SH-SY5Y (cell line): ENCODE measurements around the gene CES2.

Experiments used
- GATA2 ChIP-seq: IDR thresholded peaks from 2 replicates; pipeline ENCODE4 v1.6.1; 2011; ENCODE audit warnings: mild to moderate bottlenecking, low read depth, low read length
- GATA3 ChIP-seq: IDR thresholded peaks from 2 replicates; pipeline ENCODE4 v1.6.1; 2011; ENCODE audit warnings: low read depth, mild to moderate bottlenecking, low read length, moderate library complexity

DNA sequence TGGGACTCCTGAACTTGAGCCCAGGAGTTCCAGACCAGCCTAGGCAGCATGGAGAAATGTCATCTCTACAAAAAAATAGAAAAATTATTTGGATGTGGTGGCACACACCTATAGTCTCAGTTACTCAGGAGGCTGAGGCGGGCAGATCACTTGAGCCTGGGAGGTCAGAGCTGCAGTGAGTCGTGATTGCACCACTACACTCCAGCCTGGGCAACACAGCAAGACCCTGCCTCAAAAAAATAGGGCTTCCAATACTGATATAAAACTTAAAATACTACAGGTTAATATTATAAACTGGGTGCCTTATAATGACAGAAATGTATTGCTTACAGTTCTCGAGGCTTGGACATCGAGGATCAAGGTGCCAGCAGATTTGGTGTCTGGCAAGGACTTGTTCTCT, 10.6 kb downstream of the CES2 start:
- TF ChIP-seq GATA3 (no peak), GATA2 (no peak)
